ENCODE measurements around the gene OR11H7. TPM values are rescaled to one million over a fixed set of nuclear protein-coding genes. Genes with fewer than 3 reads are reported as not detected.
"Not testable (repeated sequence)": the region's sequence is repeated elsewhere in the genome, so short reads cannot be mapped to it uniquely, and the experiment has no call there.

OR11H7 gene
- total RNA-seq, 1 experiment from 2014 or later = not detected

GRCh38 chr14:20209595-20209994, 19.2 kb upstream of the OR11H7 start:
- TF ChIP-seq EZH2 (IDR thresholded peaks at IDR 0.05; ENCODE audit: borderline replicate concordance, low read depth, low read length, poor library complexity, severe bottlenecking) = no peak
- TF ChIP-seq, protein P1, sequence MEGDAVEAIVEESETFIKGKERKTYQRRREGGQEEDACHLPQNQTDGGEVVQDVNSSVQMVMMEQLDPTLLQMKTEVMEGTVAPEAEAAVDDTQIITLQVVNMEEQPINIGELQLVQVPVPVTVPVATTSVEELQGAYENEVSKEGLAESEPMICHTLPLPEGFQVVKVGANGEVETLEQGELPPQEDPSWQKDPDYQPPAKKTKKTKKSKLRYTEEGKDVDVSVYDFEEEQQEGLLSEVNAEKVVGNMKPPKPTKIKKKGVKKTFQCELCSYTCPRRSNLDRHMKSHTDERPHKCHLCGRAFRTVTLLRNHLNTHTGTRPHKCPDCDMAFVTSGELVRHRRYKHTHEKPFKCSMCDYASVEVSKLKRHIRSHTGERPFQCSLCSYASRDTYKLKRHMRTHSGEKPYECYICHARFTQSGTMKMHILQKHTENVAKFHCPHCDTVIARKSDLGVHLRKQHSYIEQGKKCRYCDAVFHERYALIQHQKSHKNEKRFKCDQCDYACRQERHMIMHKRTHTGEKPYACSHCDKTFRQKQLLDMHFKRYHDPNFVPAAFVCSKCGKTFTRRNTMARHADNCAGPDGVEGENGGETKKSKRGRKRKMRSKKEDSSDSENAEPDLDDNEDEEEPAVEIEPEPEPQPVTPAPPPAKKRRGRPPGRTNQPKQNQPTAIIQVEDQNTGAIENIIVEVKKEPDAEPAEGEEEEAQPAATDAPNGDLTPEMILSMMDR (conservative IDR thresholded peaks at IDR 0.05; ENCODE audit: low read depth, low read length) = no peak
- H3K4me3 ChIP-seq (ENCODE audit: low read depth, low read length, poor library complexity, severe bottlenecking) = no peak overlapping the region
- ChIA-PET CTCF (no interaction called here), POLR2A (ENCODE audit: low non-redundant PET) (no interaction called here)
- BruUV-seq (replicated peaks) = no TSS peak
- no peaks in the 10 kb centered on the region for H3K27me3 ChIP-seq (replicated peaks; ENCODE audit: insufficient read depth, low read depth, low read length, poor library complexity)
- H3K4me1 ChIP-seq (ENCODE audit: insufficient read depth, low read length, poor library complexity, severe bottlenecking) = no peaks in the 10 kb centered on the region
- intact Hi-C loops (cut with micrococcal nuclease; ENCODE audit: unreplicated experiment) = no loop called here
- no peak for DNase-seq (ENCODE audit: low spot score)
- H3K36me3 ChIP-seq (ENCODE audit: insufficient read depth, low read length, poor library complexity, severe bottlenecking) = no peaks in the 10 kb centered on the region
- no peak overlapping the region for H3K27ac ChIP-seq (ENCODE audit: low read depth, low read length, poor library complexity, severe bottlenecking)
- H3K9me3 ChIP-seq (ENCODE audit: low read depth, low read length, poor library complexity, severe bottlenecking) = no peaks in the 10 kb centered on the region

- H3K4me3 ChIP-seq (ENCODE audit: low read depth, low read length, poor library complexity, severe bottlenecking); CTCF ChIA-PET; H3K27me3 ChIP-seq (replicated peaks; ENCODE audit: insufficient read depth, low read depth, low read length, poor library complexity); BruUV-seq (replicated peaks); POLR2A ChIA-PET (ENCODE audit: low non-redundant PET); H3K36me3 ChIP-seq (ENCODE audit: insufficient read depth, low read length, poor library complexity, severe bottlenecking); DNase-seq (ENCODE audit: low spot score); intact Hi-C loops (cut with micrococcal nuclease; ENCODE audit: unreplicated experiment); H3K4me1 ChIP-seq (ENCODE audit: insufficient read depth, low read length, poor library complexity, severe bottlenecking); H3K9me3 ChIP-seq (ENCODE audit: low read depth, low read length, poor library complexity, severe bottlenecking); H3K27ac ChIP-seq (ENCODE audit: low read depth, low read length, poor library complexity, severe bottlenecking): not testable (repeated sequence)
Measured at GRCh38 chr14:20212406-20212805, 16.4 kb upstream of the OR11H7 start.

- TF ChIP-seq EZH2 (IDR thresholded peaks at IDR 0.05; ENCODE audit: borderline replicate concordance, low read depth, low read length, poor library complexity, severe bottlenecking) = no peak
- TF ChIP-seq, protein P1 (conservative IDR thresholded peaks at IDR 0.05; ENCODE audit: low read depth, low read length) = no peak
- intact Hi-C loops (cut with micrococcal nuclease; ENCODE audit: unreplicated experiment) = no loop called here
- no peaks in the 10 kb centered on the region for H3K9me3 ChIP-seq (ENCODE audit: low read depth, low read length, poor library complexity, severe bottlenecking)
- POLR2A ChIA-PET (ENCODE audit: low non-redundant PET) = no interaction called here
- no peak for DNase-seq (ENCODE audit: low spot score)
- H3K4me3 ChIP-seq (ENCODE audit: low read depth, low read length, poor library complexity, severe bottlenecking) = no peak overlapping the region
- no peak overlapping the region for H3K27ac ChIP-seq (ENCODE audit: low read depth, low read length, poor library complexity, severe bottlenecking)
- H3K27me3 ChIP-seq (replicated peaks; ENCODE audit: insufficient read depth, low read depth, low read length, poor library complexity) = no peaks in the 10 kb centered on the region
- BruUV-seq (replicated peaks) = no TSS peak
- no peaks in the 10 kb centered on the region for H3K36me3 ChIP-seq (ENCODE audit: insufficient read depth, low read length, poor library complexity, severe bottlenecking)
- CTCF ChIA-PET = no interaction called here
- H3K4me1 ChIP-seq (ENCODE audit: insufficient read depth, low read length, poor library complexity, severe bottlenecking) = no peaks in the 10 kb centered on the region
Measured at GRCh38 chr14:20215196-20215595, 13.6 kb upstream of the OR11H7 start.

- TF ChIP-seq, protein P1 (conservative IDR thresholded peaks at IDR 0.05; ENCODE audit: low read depth, low read length) = no peak
- no peak for TF ChIP-seq EZH2 (IDR thresholded peaks at IDR 0.05; ENCODE audit: borderline replicate concordance, low read depth, low read length, poor library complexity, severe bottlenecking)
- Histone ChIP-seq H3K4me3 (ENCODE audit: low read depth, low read length, poor library complexity, severe bottlenecking) (no peak overlapping the region), H3K4me1 (ENCODE audit: insufficient read depth, low read length, poor library complexity, severe bottlenecking) (no peaks in the 10 kb centered on the region), H3K27ac (ENCODE audit: low read depth, low read length, poor library complexity, severe bottlenecking) (no peak overlapping the region), H3K9me3 (ENCODE audit: low read depth, low read length, poor library complexity, severe bottlenecking) (no peaks in the 10 kb centered on the region), H3K36me3 (ENCODE audit: insufficient read depth, low read length, poor library complexity, severe bottlenecking) (no peaks in the 10 kb centered on the region), H3K27me3 (replicated peaks; ENCODE audit: insufficient read depth, low read depth, low read length, poor library complexity) (no peaks in the 10 kb centered on the region)
- DNase-seq (ENCODE audit: low spot score) = no peak
- no TSS peak for BruUV-seq (replicated peaks)
- ChIA-PET POLR2A (ENCODE audit: low non-redundant PET) (no interaction called here), CTCF (no interaction called here)
- intact Hi-C loops (cut with micrococcal nuclease; ENCODE audit: unreplicated experiment) = no loop called here
Measured at GRCh38 chr14:20219033-20219432, 9.7 kb upstream of the OR11H7 start.

All from A673 (cell line).